HG03520 (cell line): ENCODE results near the gene IGSF3.
"Not testable (repeated sequence)": the region's sequence is repeated elsewhere in the genome, so short reads cannot be mapped to it uniquely, and the experiment has no call there.

Source experiments
- ATAC-seq: cut with Tn5 transposase; IDR thresholded peaks from one replicate; pipeline ENCODE4 v1.9.1; 2021; ENCODE audit warnings: mild to moderate bottlenecking, moderate library complexity; ENCODE audit not compliant: unreplicated experiment

Gene IGSF3

DNA sequence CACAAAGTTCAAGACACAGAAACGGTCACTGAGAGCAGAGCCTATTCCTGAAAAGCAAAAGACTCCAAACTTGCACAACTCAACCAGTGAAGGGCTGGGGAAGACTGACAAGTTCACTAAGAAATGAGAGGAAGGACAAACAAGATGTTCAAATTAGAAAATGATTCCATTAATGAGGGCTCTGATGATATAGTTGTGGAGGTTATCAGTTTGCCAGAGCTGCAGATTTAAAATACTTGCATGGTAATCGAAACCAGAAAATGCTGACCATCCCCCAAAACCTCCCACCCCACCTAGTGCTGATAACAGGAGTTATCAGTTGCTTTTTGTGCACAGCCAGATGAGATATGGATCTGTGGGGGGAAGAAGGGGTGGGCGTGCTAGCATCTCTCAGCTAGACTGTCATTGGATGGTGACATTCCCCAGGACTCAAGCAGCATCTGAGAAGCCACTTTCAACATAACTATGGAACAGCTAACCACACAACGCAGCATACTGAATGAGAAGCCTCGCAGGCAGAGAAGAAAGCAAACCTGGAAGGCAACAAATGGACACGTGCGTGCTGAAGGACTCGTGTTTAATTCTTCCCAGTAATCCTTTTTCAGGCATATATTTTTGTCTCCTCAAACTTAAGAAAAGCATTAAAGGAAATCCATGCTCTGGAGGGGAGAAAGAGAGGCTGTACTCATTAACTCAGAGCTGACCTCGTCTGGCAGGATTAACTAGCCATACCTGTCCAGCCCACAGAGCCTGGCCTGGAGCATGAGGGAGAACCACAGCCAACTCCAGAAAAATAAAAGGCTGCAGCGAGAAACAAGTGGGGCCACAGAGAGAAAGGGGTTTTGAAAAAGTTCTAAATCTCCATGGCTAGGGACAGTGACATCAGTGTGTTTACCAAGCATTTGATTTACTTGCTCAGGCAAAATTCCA is 35.3 kb downstream of the IGSF3 start:
- not testable (repeated sequence) for ATAC-seq

DNA sequence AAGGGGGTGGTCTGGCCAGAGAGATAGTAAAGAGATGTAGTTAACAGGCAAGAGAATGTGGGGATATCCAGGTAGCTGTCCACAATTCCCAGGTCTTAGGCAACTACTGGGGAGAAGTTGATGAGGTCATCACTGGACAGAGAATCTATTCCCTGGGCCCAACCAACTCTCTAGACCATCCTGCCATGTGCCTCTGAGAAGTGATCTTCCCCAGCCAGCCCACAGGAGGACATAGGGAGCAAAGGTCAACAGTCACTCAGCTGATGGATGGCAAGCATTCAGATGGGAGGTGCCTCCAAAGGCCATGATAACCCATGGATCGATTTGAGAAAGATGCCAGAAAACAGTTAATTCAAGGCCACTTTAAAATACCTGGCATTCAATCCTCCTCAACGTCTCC is 36.0 kb downstream of the IGSF3 start:
- ATAC-seq, result not testable (repeated sequence)

DNA sequence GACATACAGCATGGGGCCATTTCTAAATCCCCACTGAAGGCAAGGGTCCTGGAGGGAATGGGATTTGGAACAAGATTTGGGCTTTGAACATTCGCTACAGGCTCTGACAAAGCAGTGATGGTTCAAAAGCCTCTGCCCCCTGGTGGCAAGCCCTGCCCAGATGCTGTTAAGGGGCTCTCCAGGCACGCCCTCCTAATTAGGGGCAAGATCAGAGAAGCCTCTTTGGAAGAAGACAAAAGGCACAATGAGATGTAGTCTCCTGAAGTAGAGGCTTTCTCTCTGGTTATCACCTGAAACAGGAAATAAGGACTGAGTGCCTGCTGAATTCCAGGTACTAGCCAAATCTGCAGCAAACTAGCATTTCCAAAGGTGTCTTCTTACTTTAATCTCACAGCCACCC is 37.5 kb downstream of the IGSF3 start:
- not testable (repeated sequence) for ATAC-seq

DNA sequence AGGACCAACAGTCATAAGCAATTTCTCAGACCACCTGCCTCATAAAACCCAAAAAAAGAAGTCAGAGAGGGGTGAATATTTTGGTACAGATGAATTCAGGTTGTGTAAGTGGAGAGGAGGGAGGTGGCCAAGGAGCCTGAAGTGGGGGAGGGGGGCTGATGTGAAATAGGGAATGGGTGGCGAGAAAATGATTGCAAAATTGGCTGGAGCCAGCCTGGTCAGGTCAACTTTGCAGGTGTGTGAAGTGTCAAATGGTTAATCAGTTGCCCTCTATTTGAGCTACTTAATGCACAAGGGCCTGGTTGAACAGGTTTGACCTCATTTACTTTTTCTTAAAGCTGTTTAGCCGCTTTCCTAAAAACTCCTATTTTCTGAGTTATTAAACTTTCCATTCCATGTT is 38.1 kb downstream of the IGSF3 start:
- not testable (repeated sequence) for ATAC-seq

DNA sequence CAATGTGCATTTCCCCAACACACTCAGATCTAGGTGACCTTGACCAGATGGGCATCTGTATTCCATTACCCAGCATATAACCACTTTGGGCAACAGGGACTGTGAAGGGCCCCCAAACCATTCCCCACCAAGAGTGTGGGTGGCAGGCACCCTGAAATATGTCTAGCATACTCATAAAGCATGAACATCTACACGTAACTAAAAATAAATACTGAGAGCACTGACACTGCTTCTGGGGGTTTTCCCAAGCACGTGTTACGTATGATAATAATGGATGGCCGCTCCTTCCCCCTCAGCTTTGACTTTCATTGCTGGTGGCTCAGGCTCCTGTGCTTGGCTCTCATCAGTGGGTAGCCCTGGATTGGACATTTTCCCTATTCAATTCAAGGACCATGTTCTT is 39.1 kb downstream of the IGSF3 start:
- ATAC-seq, result no peak

DNA sequence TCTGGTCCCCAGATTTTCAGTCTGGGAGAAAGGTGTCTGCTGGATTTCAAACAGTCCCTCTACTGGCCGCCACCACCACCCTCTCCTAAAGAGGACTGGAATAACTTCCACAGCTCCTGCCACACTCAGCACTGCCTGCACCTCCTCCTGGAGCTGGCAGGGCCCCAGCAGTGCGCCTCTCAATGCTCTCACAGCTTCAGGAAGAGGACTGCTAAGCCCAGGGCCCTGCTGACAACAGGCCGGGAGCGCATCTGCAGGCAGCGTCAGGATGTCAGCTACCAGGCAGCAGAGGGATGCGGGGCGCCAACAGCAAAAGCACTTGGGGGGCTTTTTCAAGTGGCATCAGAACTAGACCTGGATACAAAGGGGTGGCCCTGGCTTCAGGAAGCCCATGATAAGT is 40.2 kb downstream of the IGSF3 start:
- not testable (repeated sequence) for ATAC-seq

DNA sequence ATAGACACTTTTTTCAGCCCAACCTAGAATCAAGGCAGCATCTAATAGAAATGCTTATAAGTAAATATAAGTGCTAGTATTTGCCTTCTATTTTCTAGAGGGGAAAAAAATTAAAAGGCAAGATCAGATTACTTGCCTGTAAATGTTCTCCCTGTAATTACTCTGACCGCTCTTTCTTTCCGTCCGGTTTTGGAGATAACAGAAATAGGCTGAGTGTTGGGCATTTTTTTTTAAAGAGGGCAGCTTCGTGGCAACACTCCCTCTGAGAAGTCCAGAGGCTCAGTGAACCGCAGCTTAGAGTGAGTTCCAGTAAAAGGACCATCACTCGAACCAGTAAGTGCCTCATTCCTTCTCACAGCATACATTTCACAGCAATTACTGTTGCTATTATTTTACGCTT is 40.6 kb downstream of the IGSF3 start:
- ATAC-seq, result not testable (repeated sequence)

DNA sequence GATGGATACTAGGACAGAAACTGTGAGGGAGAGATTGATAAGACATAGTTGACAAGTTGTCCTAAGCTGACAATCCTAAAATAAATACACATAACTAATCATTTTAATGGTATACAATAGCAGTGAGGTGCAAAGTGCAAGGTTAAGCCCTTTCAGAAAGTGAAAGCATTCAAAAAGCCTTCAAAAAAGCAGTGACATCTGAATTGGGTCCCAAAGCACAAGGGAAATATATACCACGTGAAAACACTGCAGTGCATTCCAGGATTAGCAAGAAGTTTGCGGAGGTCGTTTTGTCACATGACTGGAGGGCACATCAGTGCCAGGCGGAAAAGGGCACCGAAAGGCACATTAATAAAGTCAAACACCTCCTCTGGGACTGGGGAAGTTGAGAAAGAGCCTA is 42.4 kb downstream of the IGSF3 start:
- not testable (repeated sequence) for ATAC-seq

DNA sequence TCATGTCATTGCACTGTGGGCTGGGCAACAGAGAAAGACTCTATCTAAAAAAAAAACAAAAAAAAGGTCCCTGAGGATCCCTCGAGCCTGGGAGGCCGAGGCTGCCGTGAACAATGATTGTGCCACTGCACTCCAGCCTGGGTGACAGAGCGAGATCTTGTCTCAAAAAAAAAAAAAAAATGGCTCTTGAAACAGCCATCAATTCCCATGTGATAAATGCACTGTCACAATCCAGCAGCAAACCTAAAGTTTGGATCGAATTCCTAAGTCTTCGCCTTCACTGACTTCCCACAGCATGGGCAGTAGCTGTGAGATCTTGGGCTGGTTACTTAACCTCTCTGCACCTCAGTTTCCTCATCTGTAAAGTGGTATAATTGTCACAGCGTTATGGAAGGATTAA is 43.5 kb downstream of the IGSF3 start:
- ATAC-seq, result no peak

DNA sequence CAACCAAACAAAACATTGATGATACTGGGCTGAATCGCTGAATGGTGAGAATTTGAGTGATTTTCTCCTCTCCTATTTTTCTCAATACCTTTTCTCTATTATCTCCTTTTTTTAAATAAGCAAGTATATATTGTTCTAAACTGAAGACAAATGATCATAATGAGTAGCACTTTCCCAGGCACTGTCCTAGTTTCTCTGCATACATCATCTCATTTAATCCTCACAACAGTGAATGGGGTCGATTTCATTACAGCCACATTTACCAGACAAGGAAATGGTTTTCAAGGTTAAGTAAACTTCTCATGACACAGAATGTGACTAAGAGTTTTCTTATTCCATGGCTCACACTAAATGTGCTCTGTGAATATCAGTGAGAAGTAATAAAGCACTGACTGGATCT is 45.0 kb downstream of the IGSF3 start:
- not testable (repeated sequence) for ATAC-seq

DNA sequence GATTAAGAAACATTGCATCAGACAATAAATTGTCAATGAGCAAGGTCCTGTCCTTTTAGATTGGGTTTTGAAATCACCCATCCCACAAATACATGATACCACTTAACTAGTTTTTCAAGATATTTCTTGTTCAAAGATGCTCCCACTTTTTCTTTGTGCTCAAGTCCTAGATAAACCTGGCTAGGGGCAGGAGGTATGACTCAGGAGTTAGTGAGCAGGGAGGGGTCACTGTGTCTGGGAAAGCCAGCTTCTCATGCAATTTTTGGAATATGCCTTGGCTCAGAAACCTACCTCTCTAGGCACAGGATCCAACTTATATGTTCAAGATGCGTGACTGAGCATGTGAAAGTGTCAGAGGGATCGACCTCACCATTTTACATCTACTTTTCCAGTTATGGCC is 45.8 kb downstream of the IGSF3 start:
- not testable (repeated sequence) for ATAC-seq

DNA sequence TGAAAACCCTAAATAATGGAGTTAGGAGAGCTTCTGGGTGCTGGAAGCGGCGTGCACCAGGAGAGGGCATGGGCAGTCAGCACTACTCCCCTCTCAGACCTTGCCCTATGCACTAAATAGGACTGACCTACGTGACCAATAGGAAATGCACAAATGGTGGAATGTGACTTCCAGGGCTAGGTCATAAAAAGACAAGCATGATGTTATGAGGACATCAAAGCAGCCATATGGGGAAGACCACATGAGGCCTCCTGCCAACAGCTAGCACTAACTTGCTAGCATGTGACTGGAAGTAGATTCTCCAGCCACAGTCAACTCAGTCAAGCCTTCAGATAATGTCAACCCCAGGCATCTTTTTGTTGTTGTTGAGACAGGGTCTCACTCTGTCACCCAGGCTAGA is 47.1 kb downstream of the IGSF3 start:
- not testable (repeated sequence) for ATAC-seq

DNA sequence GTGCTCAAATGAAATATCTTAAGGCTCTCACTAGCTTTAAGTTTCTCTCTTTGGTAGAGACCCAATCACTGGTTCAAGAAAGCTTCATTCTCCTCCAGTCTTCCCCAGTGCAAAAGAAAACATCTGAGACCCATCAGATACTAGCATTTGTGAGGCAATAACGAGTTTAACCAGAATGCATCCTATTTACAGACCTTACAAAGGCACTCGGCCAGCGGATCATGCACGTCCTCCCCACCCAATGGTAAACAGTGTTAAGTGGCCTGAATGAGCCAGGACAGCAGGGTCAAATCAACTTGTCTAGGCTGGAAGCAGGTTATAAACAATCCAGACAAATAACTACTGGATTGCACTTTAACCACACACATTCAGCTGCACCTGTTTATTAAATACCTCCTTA is 48.4 kb downstream of the IGSF3 start:
- not testable (repeated sequence) for ATAC-seq

DNA sequence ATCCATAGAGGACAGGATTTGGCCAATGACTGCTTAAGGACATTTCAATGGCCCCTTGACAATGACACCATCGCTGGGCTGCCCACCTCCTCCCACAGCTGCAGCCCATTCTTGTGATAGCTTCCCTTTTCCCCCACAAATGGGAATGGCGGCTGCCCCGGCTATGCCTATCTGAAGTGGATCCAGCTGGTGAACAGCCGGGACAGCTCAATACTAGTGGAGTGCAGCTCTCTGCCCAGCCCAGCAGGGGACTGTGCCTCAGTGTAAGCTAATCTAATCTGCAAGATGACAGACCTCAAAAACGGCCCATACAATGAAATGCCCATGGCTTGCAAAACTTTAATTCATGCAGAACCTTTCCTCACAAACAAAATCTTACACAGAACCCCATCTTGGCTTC is 49.7 kb downstream of the IGSF3 start:
- not testable (repeated sequence) for ATAC-seq

DNA sequence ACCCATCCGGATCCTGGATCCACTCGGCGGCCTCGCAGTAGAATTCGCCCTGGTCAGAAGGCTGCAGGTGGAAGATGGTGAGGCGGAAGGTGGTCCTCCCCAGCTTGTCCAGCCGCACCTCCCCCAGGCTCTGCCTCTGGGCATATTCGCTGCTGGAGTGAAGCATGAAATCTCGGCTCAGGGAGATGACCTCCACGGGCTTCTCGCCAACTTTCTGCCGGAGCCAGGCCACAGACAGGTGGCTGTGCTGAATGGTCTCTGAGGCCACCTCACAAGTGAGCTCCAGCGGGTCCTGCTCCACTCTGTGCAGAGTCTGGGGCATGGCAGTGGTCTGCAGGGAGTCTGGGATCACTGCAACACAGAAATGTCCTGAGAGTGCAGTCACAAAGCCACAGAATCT is 53.7 kb downstream of the IGSF3 start:
- not testable (repeated sequence) for ATAC-seq

DNA sequence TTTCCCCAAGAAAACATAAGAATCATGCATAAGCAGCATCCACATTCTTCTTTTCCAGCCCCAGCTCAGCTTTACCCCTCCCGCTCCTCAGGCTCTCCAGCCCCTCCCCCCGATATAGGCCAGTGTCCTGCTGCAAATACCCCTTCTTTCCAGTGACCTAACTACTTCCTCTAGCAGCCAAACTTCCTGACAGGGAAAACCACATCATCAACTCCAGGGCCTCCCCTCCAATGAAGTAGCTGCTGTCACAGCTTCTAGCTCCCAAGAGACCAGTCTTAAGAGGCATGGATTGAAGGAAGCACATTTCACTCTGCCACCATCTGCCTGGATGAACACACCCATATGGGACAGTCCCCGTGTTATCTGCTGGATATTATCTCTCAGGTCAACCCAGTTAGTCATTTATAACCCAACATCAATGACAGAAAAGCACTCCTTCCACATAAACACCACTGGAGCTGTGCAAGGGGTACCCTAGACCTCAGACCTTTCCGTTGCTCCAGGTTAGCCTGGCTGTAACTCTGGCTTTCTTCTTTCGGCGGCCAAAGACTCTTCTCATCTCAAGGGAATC is 57.6 kb downstream of the IGSF3 start:
- ATAC-seq, result not testable (repeated sequence)

DNA sequence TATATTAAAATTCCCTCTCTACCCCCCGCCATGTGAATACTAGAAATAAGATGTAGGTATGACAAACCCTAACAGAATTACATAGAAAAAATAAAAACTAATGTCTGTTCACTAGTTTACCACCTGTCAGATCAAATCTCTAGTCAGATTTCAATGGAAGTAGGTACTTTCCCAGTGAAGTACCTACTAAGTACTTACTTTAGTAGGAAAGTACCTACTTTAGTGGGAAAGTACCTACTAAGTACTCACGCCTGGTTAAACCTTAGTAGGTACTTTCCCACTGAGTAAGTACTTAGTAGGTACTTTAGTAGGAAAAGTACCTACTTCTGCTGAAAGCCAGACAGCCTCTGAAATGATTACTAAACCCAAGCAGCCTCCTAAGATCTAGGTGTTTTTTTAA is 58.7 kb downstream of the IGSF3 start:
- not testable (repeated sequence) for ATAC-seq

DNA sequence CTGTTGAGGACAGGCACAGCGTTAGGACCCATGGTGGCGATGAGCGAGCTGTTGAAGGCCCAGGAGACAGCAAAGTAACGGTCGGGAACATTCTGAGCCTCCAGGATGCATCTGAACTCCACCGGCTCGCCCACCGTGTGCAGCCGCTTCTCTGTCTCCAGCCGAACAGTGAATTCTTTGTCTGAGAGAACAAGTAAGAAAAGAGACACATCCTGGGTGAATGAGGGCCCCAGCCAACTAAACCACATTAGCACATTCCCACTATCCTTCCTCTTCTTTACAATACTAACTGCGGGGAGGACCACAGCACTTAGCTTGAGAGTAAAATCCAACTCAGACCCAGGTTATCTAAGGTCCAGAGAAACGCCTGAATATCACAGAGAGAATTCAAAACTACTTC is 59.4 kb downstream of the IGSF3 start:
- not testable (repeated sequence) for ATAC-seq

DNA sequence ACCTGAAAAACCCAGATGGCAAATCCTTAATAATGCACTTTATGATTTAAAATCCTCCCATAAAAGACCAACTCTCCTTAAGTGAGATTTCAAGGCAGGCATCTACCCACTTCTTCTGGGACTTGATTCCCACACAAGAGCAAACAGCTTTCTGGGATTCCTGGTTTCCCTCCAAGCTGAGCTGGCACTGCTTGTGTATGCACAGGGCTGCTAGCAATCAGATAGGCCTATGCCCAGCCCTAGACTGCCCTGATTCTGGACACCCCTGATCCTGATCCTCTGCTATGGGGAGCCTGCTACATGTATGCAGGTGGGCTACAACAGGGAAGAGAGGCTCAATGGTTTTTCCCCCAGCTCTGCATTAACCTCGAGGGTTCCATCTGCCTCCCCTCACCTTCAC is 60.1 kb downstream of the IGSF3 start:
- ATAC-seq, result not testable (repeated sequence)

DNA sequence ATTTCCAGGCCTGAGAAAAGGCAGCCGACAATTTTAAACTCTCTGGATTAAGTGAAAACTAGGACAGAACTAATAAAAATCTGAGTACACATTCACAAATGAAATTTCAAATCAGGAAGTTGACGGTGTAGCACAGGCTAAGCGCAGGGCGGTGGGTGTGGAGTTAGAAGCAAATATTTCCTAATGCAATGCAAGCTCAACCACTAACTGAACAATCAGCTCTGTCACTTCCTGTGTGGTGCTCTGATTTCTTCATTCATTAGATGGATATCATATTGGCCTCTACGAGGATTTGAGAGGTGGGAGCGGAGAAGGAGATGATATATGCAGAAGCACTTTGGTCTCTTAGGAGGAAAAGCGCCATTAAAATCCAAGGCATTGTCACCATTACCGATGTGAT is 61.5 kb downstream of the IGSF3 start:
- not testable (repeated sequence) for ATAC-seq

DNA sequence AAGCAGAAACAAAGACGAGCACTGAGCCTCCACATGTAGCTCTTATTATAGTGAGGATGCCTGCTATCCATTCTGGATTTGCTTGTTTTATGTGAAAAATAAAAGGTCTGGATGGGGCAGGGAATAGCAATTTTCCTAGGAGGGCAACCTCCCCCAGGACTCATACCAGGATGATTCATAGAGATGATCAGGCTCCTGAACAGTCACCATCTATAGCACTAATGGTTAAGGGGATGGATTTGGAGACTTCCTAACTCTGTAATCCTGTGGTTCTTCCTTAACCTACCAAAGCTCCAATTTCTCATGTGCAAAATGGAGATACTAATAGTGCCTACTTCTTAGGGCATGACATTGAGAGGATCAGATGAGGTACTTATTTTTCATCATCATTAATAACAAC is 62.2 kb downstream of the IGSF3 start:
- no peak for ATAC-seq

DNA sequence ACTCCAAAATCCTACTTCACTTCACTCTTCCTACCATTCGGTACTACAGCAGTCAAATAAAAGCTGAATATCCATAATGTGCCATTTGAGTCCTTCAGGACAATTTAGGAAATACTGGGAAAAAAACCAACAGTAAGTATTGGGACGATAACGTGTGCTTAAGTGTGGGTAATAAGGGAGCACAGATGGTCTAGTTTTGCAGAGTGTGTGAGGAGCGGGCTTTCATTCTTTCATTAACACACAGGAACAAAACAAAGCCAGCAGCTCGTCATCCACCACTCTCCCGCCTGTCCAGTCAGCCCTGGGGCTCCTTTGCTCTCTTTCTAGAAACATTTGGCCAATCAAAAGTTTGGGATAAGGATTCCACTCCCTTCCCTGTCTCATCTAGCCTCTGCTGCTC is 63.1 kb downstream of the IGSF3 start:
- not testable (repeated sequence) for ATAC-seq
